AG09319 (cell line): ENCODE measurements around the gene GOLGA2.
"Not testable (repeated sequence)": the region's sequence is repeated elsewhere in the genome, so short reads cannot be mapped to it uniquely, and the experiment has no call there.

Source experiments
- DNase-seq: peaks from one replicate; pipeline ENCODE4 v3.0.0-alpha.2; 2010; ENCODE audit warnings: low read depth; ENCODE audit errors: extremely low read depth
- CTCF ChIP-seq: IDR thresholded peaks from 2 replicates; pipeline ENCODE4 v1.5.1; 2011; ENCODE audit warnings: low read depth, mild to moderate bottlenecking, inconsistent platforms, low read length, moderate library complexity

GOLGA2 gene

DNA sequence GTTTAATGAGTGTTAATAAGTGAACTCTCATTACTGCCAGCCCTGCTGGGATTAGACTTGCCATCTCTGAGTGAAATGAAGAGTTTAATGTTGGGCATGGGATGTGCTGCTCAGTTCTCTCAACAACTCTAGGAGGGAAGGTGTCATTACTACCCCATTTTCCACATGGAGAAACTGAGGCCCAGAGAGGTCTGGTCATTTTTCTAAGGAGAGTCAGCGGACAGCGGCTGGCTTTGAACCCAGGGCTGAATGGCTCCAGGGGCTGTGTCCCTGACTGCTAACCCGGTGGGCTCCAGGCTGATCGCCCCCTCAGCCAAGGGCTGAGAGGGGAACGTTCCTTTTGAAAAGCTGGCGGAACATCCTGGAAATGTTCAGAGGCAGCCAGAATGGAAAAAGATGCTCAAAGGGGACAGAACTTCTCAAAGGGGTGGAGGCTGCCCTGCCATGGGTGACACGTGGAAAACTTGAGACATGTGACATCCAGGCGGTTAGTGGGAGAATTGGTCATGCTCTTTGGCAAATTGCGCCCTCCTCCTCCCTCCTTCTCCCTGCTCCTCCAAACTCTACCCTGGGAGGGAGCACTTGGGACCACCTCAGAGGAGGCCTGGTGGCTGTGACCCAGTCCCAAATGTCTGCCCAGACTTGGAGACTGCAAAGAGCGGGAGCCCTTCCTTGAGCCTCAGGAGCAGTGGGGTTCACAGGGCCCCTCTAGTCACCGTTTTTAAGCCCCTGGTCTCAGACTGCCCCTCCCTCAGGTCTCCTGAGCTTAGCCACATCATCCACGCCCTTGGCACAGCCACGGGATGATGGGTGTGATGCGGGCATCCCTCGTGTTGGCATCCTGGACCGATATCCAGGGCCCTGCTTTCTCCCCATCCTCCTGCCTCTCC, 43.9 kb downstream of the GOLGA2 start:
- DNase-seq, result no peak
- no peak for TF ChIP-seq CTCF

GRCh38 chr9:128230897-128231296, 44.9 kb downstream of the GOLGA2 start:
- DNase-seq, result not testable (repeated sequence)

DNA sequence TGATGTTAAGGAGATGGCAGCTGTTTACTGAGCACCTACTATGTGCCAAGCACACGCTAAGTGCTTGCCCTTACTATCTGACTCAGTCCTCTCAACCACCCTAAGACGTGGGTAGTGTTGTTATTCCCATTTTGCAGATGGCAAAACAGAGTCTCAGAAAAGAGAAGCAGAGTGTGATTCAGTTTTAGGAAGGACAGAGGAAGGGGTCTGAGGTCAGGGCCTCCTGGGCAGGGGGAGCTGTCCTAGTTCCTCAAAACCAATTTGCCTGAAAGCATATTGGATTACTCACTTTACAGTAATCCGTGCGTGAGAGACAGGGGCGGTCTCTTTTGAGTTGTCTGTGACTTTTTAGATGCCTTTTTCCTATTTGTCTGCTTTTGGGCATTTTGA, 49.4 kb downstream of the GOLGA2 start:
- no peak for TF ChIP-seq CTCF
- no peak for DNase-seq

GRCh38 chr9:128225770-128226411, 49.9 kb downstream of the GOLGA2 start:
- TF ChIP-seq CTCF, result no peak
- no peak for DNase-seq

DNA sequence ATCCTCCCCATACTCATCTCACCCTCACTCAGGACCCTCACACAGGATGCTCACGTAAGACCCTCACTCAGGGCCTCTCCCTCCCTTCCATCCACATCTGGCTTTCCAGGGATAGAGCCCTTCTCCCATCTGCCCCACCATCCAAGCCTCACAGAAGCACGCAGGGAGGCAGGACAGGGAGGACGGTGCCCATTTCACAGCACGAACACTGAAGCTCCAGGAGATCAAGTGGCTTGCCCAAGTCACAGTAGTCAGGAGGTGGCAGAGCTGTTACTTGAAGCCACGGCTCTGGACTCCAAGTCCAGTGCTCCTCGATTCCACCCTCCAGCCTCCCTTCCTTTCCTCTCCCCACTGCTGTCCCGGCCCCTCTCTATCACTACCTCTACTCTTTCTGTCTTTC, 50.9 kb downstream of the GOLGA2 start:
- no peak for DNase-seq
- no peak for TF ChIP-seq CTCF

DNA sequence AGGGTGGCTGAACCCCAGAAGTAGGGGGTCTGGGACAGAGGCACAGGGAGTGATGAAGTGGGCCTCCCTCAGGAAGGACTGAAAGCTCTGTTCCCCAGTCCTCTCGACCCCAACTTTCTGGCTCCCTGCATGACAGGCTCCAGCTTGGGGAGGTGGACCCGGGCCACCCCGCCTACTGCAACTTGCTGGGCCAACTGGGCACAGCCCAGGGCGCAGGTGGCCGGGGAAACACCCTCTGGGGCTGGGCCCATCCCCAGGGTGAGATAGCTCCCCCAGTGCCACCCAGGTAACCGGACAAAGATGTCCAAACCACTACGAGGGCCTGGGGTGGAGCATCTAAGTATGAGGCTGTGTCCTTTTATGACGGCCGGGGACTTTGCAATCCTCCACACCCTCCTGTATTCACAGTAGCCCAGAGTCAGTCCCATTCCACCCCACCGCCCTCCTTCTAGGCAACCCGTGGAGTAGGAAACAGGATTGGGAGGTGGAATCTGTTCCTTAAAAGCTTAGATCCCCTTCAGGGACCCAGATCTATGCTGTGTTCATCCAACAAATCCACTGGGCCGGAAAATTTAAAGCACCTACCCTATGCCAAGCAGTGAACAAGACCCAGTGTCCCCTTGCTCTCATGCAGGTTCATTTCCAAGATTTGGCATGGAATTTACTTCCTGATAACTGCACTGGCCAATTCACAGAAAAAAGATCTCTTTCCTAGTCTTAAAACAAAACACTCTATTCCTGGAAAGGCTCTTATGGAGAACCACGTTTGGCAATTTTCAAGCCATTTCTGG, 52.7 kb downstream of the GOLGA2 start:
- TF ChIP-seq CTCF, result no peak
- no peak for DNase-seq

DNA sequence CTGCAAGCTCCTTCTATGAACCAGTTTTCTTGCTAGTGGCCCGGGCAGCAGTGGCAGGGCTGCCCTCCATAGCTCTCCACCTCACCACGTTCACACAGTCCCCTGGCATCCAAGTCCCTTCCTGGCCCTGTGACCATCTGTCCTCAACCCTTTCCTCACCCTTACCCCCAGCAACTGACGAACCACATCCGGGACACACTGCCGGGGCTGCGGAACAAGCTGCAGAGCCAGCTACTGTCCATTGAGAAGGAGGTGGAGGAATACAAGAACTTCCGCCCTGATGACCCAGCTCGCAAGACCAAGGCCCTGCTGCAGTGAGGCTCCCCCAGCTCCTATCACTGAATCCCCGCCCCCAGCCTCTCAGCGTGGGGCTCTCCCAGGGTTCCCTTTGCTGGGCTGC, 53.8 kb downstream of the GOLGA2 start:
- no peak for DNase-seq

More for the DNA sequence above, 53.8 kb downstream of the GOLGA2 start:
- no peak for TF ChIP-seq CTCF
